Keratinocyte (primary cell): ENCODE measurements around the gene POLR1G. TPM values are rescaled to one million over a fixed set of nuclear protein-coding genes. Genes with fewer than 3 reads are reported as not detected.

Source experiments
- DNase-seq: peaks from one replicate; pipeline ENCODE4 v3.0.0-alpha.2; 2011; ENCODE audit warnings: low read depth, missing footprints, low spot score
- FAIRE-seq: peaks from 2 replicates; lab custom pipeline; 2011; peaks lifted over from hg19 to GRCh38; lab: Jason Lieb, UNC
- H2AFZ ChIP-seq: 2 replicates; pipeline ENCODE4 v1.6.0; 2012; ENCODE audit warnings: low read length, control low read depth, inconsistent platforms; ENCODE audit not compliant: control insufficient read depth
- H3K27ac ChIP-seq: 2 replicates; pipeline ENCODE4 v1.5.1; 2011; ENCODE audit warnings: low read length; ENCODE audit not compliant: control insufficient read depth, insufficient read depth
- H3K27me3 ChIP-seq: 3 replicates; pipeline ENCODE4 v1.6.0; 2011; ENCODE audit warnings: low read length; ENCODE audit not compliant: control insufficient read depth, insufficient read depth; ENCODE audit errors: extremely low read depth
- H3K36me3 ChIP-seq, 2 experiments: 2 replicates in 1 of 2; 3 replicates in 1 of 2; pipeline ENCODE4 v1.5.1; 2011; ENCODE audit warnings: low read length in 2 of 2, mild to moderate bottlenecking in 1 of 2; ENCODE audit not compliant: control insufficient read depth in 2 of 2, insufficient read depth in 2 of 2; ENCODE audit errors: extremely low read depth in 1 of 2
- H3K4me1 ChIP-seq: 3 replicates; pipeline ENCODE4 v1.5.1; 2011; ENCODE audit warnings: low read length; ENCODE audit not compliant: control insufficient read depth, insufficient read depth; ENCODE audit errors: extremely low read depth
- H3K4me2 ChIP-seq: 3 replicates; pipeline ENCODE4 v1.6.0; 2011; ENCODE audit warnings: low read depth, low read length; ENCODE audit not compliant: control insufficient read depth, insufficient read depth; ENCODE audit errors: extremely low read depth
- H3K4me3 ChIP-seq, 3 experiments: fragments of 200-600 bp in 1 of 3; sonication (generic) in 1 of 3; 2 replicates in 2 of 3; 3 replicates in 1 of 3; pipeline ENCODE4 v1.5.1; 2011 to 2016; ENCODE audit warnings: low read length in 3 of 3, mild to moderate bottlenecking in 3 of 3, control low read depth in 2 of 3, inconsistent platforms in 1 of 3, low read depth in 1 of 3, mixed read lengths in 1 of 3, mixed run types in 1 of 3, moderate library complexity in 1 of 3; ENCODE audit not compliant: control insufficient read depth in 2 of 3, insufficient read depth in 2 of 3; ENCODE audit errors: extremely low read depth in 1 of 3
- H3K79me2 ChIP-seq: 2 replicates; pipeline ENCODE4 v1.6.0; 2012; ENCODE audit warnings: low read length; ENCODE audit not compliant: control insufficient read depth, insufficient read depth
- H3K9ac ChIP-seq: 3 replicates; pipeline ENCODE4 v1.6.0; 2011; ENCODE audit warnings: low read length; ENCODE audit not compliant: control insufficient read depth, insufficient read depth; ENCODE audit errors: extremely low read depth
- H3K9me1 ChIP-seq: 3 replicates; pipeline ENCODE4 v1.6.0; 2011; ENCODE audit warnings: low read length; ENCODE audit not compliant: control insufficient read depth, insufficient read depth; ENCODE audit errors: extremely low read depth
- H3K9me3 ChIP-seq: 2 replicates; pipeline ENCODE4 v1.5.1; 2012; ENCODE audit warnings: low read depth, low read length; ENCODE audit not compliant: control insufficient read depth
- H4K20me1 ChIP-seq: 3 replicates; pipeline ENCODE4 v1.6.0; 2011; ENCODE audit warnings: low read length; ENCODE audit not compliant: control insufficient read depth, insufficient read depth; ENCODE audit errors: extremely low read depth
- CTCF ChIP-seq, 3 experiments: IDR thresholded peaks in 1 of 3; conservative IDR thresholded peaks in 1 of 3; optimal IDR thresholded peaks in 1 of 3; 2 replicates in 2 of 3; 3 replicates in 1 of 3; pipeline versions ENCODE3 to v1.5.1; 2011; ENCODE audit warnings: low read length in 3 of 3, mild to moderate bottlenecking in 3 of 3, moderate library complexity in 2 of 3, control low read depth in 1 of 3, inconsistent platforms in 1 of 3; ENCODE audit not compliant: insufficient read depth in 2 of 3; ENCODE audit errors: extremely low read depth in 1 of 3
- EZH2 ChIP-seq: IDR thresholded peaks from one replicate; pipeline ENCODE4 v1.6.1; 2012; ENCODE audit warnings: inconsistent platforms, mild to moderate bottlenecking, low read length, moderate library complexity
- dilution Hi-C: fragments of 300-500 bp; cut with MboI; formaldehyde crosslinking; loops from one replicate; pipeline ENCODE4 v1.7.0; 2020; ENCODE audit warnings: low sequenced_read_pairs; ENCODE audit not compliant: extremely low pct_ligation_motif_present
- polyA plus RNA-seq, 5 experiments: library from polyadenylated mRNA; depleted of rRNA in 3 of 5; stranded (reverse) in 3 of 5; stranded (forward) in 1 of 5; unstranded in 1 of 5; fragments of >200 nt; gene quantifications; 1 replicate in 1 of 5; 2 replicates in 3 of 5; 3 replicates in 1 of 5; pipeline versions ENCODE4 v1.2.1 to v1.2.3, GENCODE V29; 2011 to 2012; ENCODE audit warnings: missing spikeins in 2 of 5, low read depth in 1 of 5, low replicate concordance in 1 of 5

The POLR1G gene
- polyA plus RNA-seq, 1 donor (not counting 4 experiments of a cell fraction or from before 2014, with no cell fraction given) = 9.8 TPM

GRCh38 chr19:45451131-45451849 lies 44.8 kb downstream of the POLR1G start:
- H3K4me1 ChIP-seq = peaks cover 76% of the 10 kb centered on the region
- peak; percentile 44 for FAIRE-seq
- no peaks in the 10 kb centered on the region for H4K20me1 ChIP-seq
- no peaks in the 10 kb centered on the region for H3K27me3 ChIP-seq
- no peaks in the 10 kb centered on the region for H3K36me3 ChIP-seq
- H3K9me1 ChIP-seq = no peaks in the 10 kb centered on the region
- H3K27ac ChIP-seq = peak overlapping the region; percentile 99
- dilution Hi-C loops = no loop called here
- H3K9ac ChIP-seq = peak overlapping the region; percentile 98
- no peaks in the 10 kb centered on the region for H3K9me3 ChIP-seq
- DNase-seq = no peak
- peak overlapping the region; percentile 55 to 92 (median 76) for H3K4me3 ChIP-seq
- TF ChIP-seq CTCF (optimal IDR thresholded peaks at IDR 0.05 in 1 of 3, IDR thresholded peaks at IDR 0.05 in 1 of 3, conservative IDR thresholded peaks at IDR 0.05 in 1 of 3; ENCODE audit: extremely low read depth in 1 of 3, insufficient read depth in 2 of 3, low read length in 3 of 3) (no peak), EZH2 (no peak)
- peak overlapping the region; percentile 63 for H2AFZ ChIP-seq
- no peaks in the 10 kb centered on the region for H3K79me2 ChIP-seq
- peak overlapping the region; percentile 97 for H3K4me2 ChIP-seq

- no peaks in the 10 kb centered on the region for H3K9me3 ChIP-seq
- no peaks in the 10 kb centered on the region for H3K79me2 ChIP-seq
- no peak for DNase-seq
- peak overlapping the region in 1 of 3 experiments; percentile 76 for H3K4me3 ChIP-seq
- TF ChIP-seq EZH2 (no peak), CTCF (optimal IDR thresholded peaks at IDR 0.05 in 1 of 3, IDR thresholded peaks at IDR 0.05 in 1 of 3, conservative IDR thresholded peaks at IDR 0.05 in 1 of 3; ENCODE audit: extremely low read depth in 1 of 3, insufficient read depth in 2 of 3, low read length in 3 of 3) (no peak)
- dilution Hi-C loops = no loop called here
- peaks cover 74% of the 10 kb centered on the region for H3K4me1 ChIP-seq
- no peaks in the 10 kb centered on the region for H3K9me1 ChIP-seq
- no peaks in the 10 kb centered on the region for H3K27me3 ChIP-seq
- H4K20me1 ChIP-seq = no peaks in the 10 kb centered on the region
- H3K27ac ChIP-seq = peak overlapping the region; percentile 99
- no peak overlapping the region for H2AFZ ChIP-seq
- FAIRE-seq = no peak
- H3K36me3 ChIP-seq = no peaks in the 10 kb centered on the region
- peak overlapping the region; percentile 97 for H3K4me2 ChIP-seq
- peak overlapping the region; percentile 98 for H3K9ac ChIP-seq
These were observed 45.5 kb downstream of the POLR1G start for GRCh38 chr19:45451850-45452387.
